ENCODE results near the gene SYCP2L.
"Not testable (repeated sequence)": the region's sequence is repeated elsewhere in the genome, so short reads cannot be mapped to it uniquely, and the experiment has no call there.

The SYCP2L gene

DNA sequence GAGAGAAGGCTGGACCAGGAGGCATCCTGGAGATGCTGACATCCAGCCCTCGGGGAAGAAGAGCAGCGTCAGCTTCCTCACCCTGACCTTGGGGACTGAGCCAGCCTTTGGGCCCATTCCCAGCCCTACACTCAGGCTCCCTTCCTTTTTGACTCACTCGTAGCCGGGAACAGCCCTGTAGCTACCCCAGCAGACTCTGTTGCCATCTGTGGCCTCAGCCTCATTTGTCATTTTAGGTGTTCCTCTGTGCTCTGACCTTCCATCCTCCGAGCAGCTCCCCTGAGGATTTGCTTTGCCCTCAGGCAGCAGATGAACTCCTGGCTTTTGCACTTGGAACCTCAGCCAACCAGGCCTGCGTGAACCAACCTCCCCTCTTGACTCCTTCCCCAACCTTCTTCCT is 89.7 kb downstream of the SYCP2L start:
- Histone ChIP-seq H3K4me3 (replicated peaks; ENCODE audit: low read depth, low read length) (no peak overlapping the region), H3K36me3 (ENCODE audit: control insufficient read depth, insufficient read depth, low read length) (no peaks in the 10 kb centered on the region), H3K27me3 (replicated peaks; ENCODE audit: control insufficient read depth, insufficient read depth, low read length) (peaks cover 2% of the 10 kb centered on the region)
- no peak for DNase-seq (ENCODE audit: extremely low read depth, insufficient read length)
- no peak for TF ChIP-seq CTCF (IDR thresholded peaks at IDR 0.05; ENCODE audit: insufficient read depth, low read length, poor library complexity, severe bottlenecking)

DNA sequence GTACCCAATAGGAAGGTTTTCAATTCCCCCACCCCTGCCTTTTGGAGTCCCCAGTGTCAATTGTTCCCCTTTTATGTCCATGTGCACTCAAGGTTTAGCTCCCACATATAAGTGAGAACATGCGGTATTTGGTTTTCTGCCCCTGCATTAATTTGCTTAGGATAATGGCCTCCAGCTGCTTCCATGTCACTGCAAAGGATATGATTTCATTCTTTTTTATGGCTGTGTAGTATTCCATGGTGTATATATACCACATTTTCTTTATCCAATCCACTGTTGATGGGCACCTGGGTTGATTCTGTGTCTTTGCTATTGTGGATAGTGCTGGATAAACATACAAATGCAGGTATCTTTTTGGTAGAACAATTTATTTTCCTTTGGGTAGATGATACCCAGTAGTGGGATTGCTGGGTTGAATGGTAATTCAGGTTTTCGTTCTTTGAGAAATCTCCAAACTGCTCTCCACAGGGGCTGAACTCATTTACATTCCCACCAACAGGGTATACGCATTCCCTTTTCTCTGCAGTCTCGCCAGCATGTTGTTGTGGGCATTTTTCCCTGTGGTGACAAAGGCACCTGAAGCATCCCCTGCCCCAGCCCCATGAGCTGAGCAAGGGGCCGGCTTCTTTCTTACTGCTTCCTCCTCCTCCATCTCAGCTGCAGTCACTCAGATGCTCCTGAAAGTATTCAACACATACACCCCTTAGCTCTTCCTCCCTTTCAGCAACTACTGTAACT is 90.5 kb downstream of the SYCP2L start:
- Histone ChIP-seq H3K36me3 (ENCODE audit: control insufficient read depth, insufficient read depth, low read length) (no peaks in the 10 kb centered on the region), H3K27me3 (replicated peaks; ENCODE audit: control insufficient read depth, insufficient read depth, low read length) (peaks cover 2% of the 10 kb centered on the region), H3K4me3 (replicated peaks; ENCODE audit: low read depth, low read length) (no peak overlapping the region)
- DNase-seq (ENCODE audit: extremely low read depth, insufficient read length), result no peak
- no peak for TF ChIP-seq CTCF (IDR thresholded peaks at IDR 0.05; ENCODE audit: insufficient read depth, low read length, poor library complexity, severe bottlenecking)

DNA sequence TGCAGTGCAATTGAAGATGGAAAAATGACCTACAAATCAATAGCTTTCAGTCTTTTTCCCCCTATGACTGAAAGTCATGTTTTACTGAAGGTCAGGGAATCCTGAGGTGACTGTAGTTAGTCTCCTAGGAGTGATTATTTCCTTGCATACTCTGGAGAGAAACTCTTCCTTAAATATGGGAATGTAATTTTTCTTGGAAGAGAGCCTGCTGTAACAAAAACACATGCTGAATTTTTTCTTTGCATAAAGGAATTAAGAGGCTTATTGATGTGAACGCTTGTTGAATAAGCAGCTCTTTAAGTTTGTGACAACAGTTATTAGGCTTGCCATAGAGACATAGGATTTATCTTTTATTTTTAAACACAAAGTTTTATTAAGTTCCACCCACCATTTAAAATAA is 92.8 kb downstream of the SYCP2L start:
- Histone ChIP-seq H3K36me3 (ENCODE audit: control insufficient read depth, insufficient read depth, low read length) (no peaks in the 10 kb centered on the region), H3K4me3 (replicated peaks; ENCODE audit: low read depth, low read length) (no peak overlapping the region), H3K27me3 (replicated peaks; ENCODE audit: control insufficient read depth, insufficient read depth, low read length) (peaks cover 2% of the 10 kb centered on the region)
- no peak for DNase-seq (ENCODE audit: extremely low read depth, insufficient read length)
- no peak for TF ChIP-seq CTCF (IDR thresholded peaks at IDR 0.05; ENCODE audit: insufficient read depth, low read length, poor library complexity, severe bottlenecking)

DNA sequence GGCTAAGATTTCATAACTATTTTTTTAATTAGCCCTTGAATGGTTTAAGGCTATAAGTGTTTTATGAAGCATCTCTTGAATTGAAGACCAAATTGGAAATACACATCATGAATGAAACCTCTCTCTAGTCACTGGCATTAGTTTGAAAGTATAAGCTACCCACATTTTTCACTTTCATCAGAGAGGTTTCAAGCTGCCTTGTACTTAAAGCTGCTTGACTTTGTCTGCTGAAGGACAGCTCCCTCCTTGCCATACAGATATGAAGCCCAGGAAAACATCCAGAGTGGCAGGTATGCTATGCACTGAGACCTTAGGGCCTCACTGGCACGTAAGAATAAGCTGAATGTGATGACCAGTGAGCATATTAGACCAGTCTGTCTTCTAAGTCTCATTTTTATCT is 94.6 kb downstream of the SYCP2L start:
- H3K36me3 ChIP-seq (ENCODE audit: control insufficient read depth, insufficient read depth, low read length), result no peaks in the 10 kb centered on the region
- peaks cover 2% of the 10 kb centered on the region for H3K27me3 ChIP-seq (replicated peaks; ENCODE audit: control insufficient read depth, insufficient read depth, low read length)
- H3K4me3 ChIP-seq (replicated peaks; ENCODE audit: low read depth, low read length), result no peak overlapping the region
- no peak for TF ChIP-seq CTCF (IDR thresholded peaks at IDR 0.05; ENCODE audit: insufficient read depth, low read length, poor library complexity, severe bottlenecking)
- no peak for DNase-seq (ENCODE audit: extremely low read depth, insufficient read length)

DNA sequence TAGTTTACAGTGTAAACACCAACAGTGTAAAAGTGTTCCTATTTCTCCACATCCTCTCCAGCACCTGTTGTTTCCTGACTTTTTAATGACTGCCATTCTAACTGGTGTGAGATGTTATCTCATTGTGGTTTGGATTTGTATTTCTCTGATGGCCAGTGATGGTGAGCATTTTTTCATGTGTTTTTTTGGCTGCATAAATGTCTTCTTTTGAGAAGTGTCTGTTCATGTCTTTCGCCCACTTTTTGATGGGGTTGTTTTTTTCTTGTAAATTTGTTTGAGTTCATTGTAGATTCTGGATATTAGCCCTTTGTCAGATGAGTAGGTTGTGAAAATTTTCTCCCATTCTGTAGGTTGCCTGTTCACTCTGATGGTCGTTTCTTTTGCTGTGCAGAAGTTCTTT is 98.1 kb downstream of the SYCP2L start:
- not testable (repeated sequence) for DNase-seq (ENCODE audit: extremely low read depth, insufficient read length); H3K27me3 ChIP-seq (replicated peaks; ENCODE audit: control insufficient read depth, insufficient read depth, low read length); H3K36me3 ChIP-seq (ENCODE audit: control insufficient read depth, insufficient read depth, low read length); H3K4me3 ChIP-seq (replicated peaks; ENCODE audit: low read depth, low read length)

DNA sequence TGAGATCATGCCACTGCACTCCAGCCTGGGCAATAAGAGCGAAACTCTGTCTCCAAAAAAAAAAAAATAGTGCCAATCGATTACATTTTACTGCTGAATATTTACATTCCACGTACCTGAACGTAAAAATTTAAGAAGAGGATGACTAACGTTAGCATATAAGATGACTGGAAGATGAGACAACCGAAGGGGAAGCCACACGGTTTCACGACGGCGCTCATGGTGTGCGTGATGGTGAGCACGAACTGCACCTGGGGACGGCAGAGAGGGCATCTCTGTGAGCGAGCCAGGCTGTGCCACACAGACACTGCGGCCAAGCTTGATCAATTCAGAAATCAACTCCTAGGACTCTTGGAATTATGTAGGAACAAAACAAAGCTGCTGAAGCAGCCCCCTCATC is 102.7 kb downstream of the SYCP2L start:
- Histone ChIP-seq H3K36me3 (ENCODE audit: control insufficient read depth, insufficient read depth, low read length) (no peaks in the 10 kb centered on the region), H3K4me3 (replicated peaks; ENCODE audit: low read depth, low read length) (no peak overlapping the region), H3K27me3 (replicated peaks; ENCODE audit: control insufficient read depth, insufficient read depth, low read length) (no peaks in the 10 kb centered on the region)
- no peak for TF ChIP-seq CTCF (IDR thresholded peaks at IDR 0.05; ENCODE audit: insufficient read depth, low read length, poor library complexity, severe bottlenecking)
- no peak for DNase-seq (ENCODE audit: extremely low read depth, insufficient read length)
